Mesenchymal stem cell (in vitro differentiated cells and primary cell): ENCODE measurements around the gene POU2F3.
A peak's percentile ranks its signal among the peaks of the same experiment; 100 is the strongest.

Source experiments
- DNase-seq: peaks from one replicate; pipeline ENCODE4 v3.0.0-alpha.2; 2013
- H2AFZ ChIP-seq: one replicate; pipeline ENCODE4 v1.6.1; 2013; ENCODE audit warnings: low read depth, mild to moderate bottlenecking, control low read depth, inconsistent platforms, low read length, moderate library complexity
- H2AK5ac ChIP-seq: 2 replicates; pipeline ENCODE4 v1.6.1; 2013; ENCODE audit warnings: low read length, moderate library complexity, mild to moderate bottlenecking, inconsistent platforms; ENCODE audit not compliant: severe bottlenecking
- H2BK120ac ChIP-seq: one replicate; pipeline ENCODE4 v1.6.1; 2013; ENCODE audit warnings: low read depth, mild to moderate bottlenecking, inconsistent platforms, low read length, moderate library complexity
- H2BK12ac ChIP-seq, 2 experiments: one replicate each; pipeline ENCODE4 v1.6.1; 2013; ENCODE audit warnings: inconsistent platforms in 2 of 2, low read length in 2 of 2, mild to moderate bottlenecking in 2 of 2, moderate library complexity in 2 of 2, control low read depth in 1 of 2
- H2BK15ac ChIP-seq: one replicate; pipeline ENCODE4 v1.6.1; 2013; ENCODE audit warnings: mild to moderate bottlenecking, low read depth, inconsistent platforms; ENCODE audit not compliant: poor library complexity, severe bottlenecking
- H2BK5ac ChIP-seq: 2 replicates; pipeline ENCODE4 v1.6.1; 2013; ENCODE audit warnings: low read depth, mild to moderate bottlenecking, low read length, control low read depth, inconsistent platforms; ENCODE audit not compliant: poor library complexity, severe bottlenecking
- H3K14ac ChIP-seq, 2 experiments: one replicate each; pipeline ENCODE4 v1.6.1; 2013; ENCODE audit warnings: inconsistent platforms in 2 of 2, low read length in 2 of 2, control low read depth in 1 of 2, mild to moderate bottlenecking in 1 of 2, moderate library complexity in 1 of 2
- H3K18ac ChIP-seq, 2 experiments: one replicate each; pipeline ENCODE4 v1.6.1; 2013; ENCODE audit warnings: inconsistent platforms in 2 of 2, low read length in 2 of 2, control low read depth in 1 of 2, low read depth in 1 of 2, mild to moderate bottlenecking in 1 of 2
- H3K23ac ChIP-seq, 2 experiments: one replicate each; pipeline ENCODE4 v1.6.1; 2013; ENCODE audit warnings: inconsistent platforms in 2 of 2, low read length in 2 of 2, mild to moderate bottlenecking in 2 of 2, moderate library complexity in 2 of 2, control low read depth in 1 of 2
- H3K27ac ChIP-seq: 2 replicates; pipeline ENCODE4 v1.5.1; 2013; ENCODE audit warnings: mild to moderate bottlenecking, moderate library complexity, low read length, control low read depth, inconsistent platforms; ENCODE audit not compliant: poor library complexity, severe bottlenecking
- H3K27me3 ChIP-seq, 2 experiments: 2 replicates each; pipeline versions ENCODE4 v1.6.1 to v1.7.0; 2013; ENCODE audit warnings: low read length in 2 of 2, mild to moderate bottlenecking in 2 of 2, moderate library complexity in 2 of 2, control low read depth in 1 of 2, inconsistent platforms in 1 of 2; ENCODE audit not compliant: control insufficient read depth in 1 of 2, insufficient read depth in 1 of 2
- H3K36me3 ChIP-seq, 2 experiments: 2 replicates each; pipeline versions ENCODE4 v1.6.1 to v1.7.0; 2013; ENCODE audit warnings: low read length in 2 of 2, control low read depth in 1 of 2, inconsistent platforms in 1 of 2, low read depth in 1 of 2, mild to moderate bottlenecking in 1 of 2; ENCODE audit not compliant: insufficient read depth in 2 of 2, control insufficient read depth in 1 of 2
- H3K4ac ChIP-seq, 2 experiments: one replicate each; pipeline ENCODE4 v1.6.1; 2013; ENCODE audit warnings: inconsistent platforms in 2 of 2, low read length in 2 of 2, mild to moderate bottlenecking in 2 of 2, moderate library complexity in 2 of 2, control low read depth in 1 of 2, low read depth in 1 of 2
- H3K4me1 ChIP-seq: 2 replicates; pipeline ENCODE4 v1.6.1; 2013; ENCODE audit warnings: low read depth, low read length, control low read depth; ENCODE audit not compliant: control insufficient read depth, insufficient read depth
- H3K4me2 ChIP-seq: 2 replicates; pipeline ENCODE4 v1.6.1; 2013; ENCODE audit warnings: low read length, mild to moderate bottlenecking, inconsistent platforms; ENCODE audit not compliant: poor library complexity, severe bottlenecking
- H3K4me3 ChIP-seq, 2 experiments: 2 replicates each; pipeline versions ENCODE4 v1.5.1 to v1.7.0; 2013; ENCODE audit warnings: low read length in 2 of 2, mild to moderate bottlenecking in 2 of 2, control low read depth in 1 of 2, low read depth in 1 of 2; ENCODE audit not compliant: insufficient read depth in 1 of 2
- H3K79me1 ChIP-seq: replicated peaks from 2 replicates; pipeline ENCODE4 v1.6.1; 2013; ENCODE audit warnings: mild to moderate bottlenecking, control low read depth, low read length, inconsistent platforms; ENCODE audit not compliant: poor library complexity, severe bottlenecking
- H3K9ac ChIP-seq: 2 replicates; pipeline ENCODE4 v1.7.0; 2013; ENCODE audit warnings: mild to moderate bottlenecking, low read length, moderate library complexity
- H3K9me3 ChIP-seq: 2 replicates; pipeline ENCODE4 v1.7.0; 2013; ENCODE audit warnings: mild to moderate bottlenecking, low read length; ENCODE audit not compliant: control insufficient read depth
- H4K8ac ChIP-seq: one replicate; pipeline ENCODE4 v1.6.1; 2013; ENCODE audit warnings: inconsistent platforms, mild to moderate bottlenecking, low read length, moderate library complexity
- H4K91ac ChIP-seq: one replicate; pipeline ENCODE4 v1.6.1; 2013; ENCODE audit warnings: mild to moderate bottlenecking, low read length, inconsistent platforms
- WGBS: methylation state at CpG from one replicate; pipeline ENCODE4 v1.1.7; 2013; ENCODE audit warnings: mixed read lengths; 5-methylcytosine and 5-hydroxymethylcytosine counted together

Gene POU2F3

GRCh38 chr11:120336641-120337354 is 96.9 kb downstream of the POU2F3 start:
- peak overlapping the region; percentile 94 to 97 for H3K4me3 ChIP-seq
- peak overlapping the region; percentile 36 for H2AFZ ChIP-seq
- peak overlapping the region; percentile 77 for H3K4ac ChIP-seq
- peak overlapping the region; percentile 62 for H3K4me2 ChIP-seq
- peak overlapping the region; percentile 95 for H3K9ac ChIP-seq
- H2AK5ac ChIP-seq: no peak overlapping the region
- H4K8ac ChIP-seq: no peak overlapping the region
- under 1% methylated on average over 45 of the region's 56 CpGs for WGBS
- peak overlapping the region; percentile 99 for H2BK5ac ChIP-seq
- H3K27me3 ChIP-seq: no peaks in the 10 kb centered on the region
- H2BK12ac ChIP-seq: peak overlapping the region in 1 of 2 experiments; percentile 29
- H3K36me3 ChIP-seq: no peaks in the 10 kb centered on the region
- H4K91ac ChIP-seq: peak overlapping the region; percentile 84
- peak overlapping the region; percentile 58 to 68 for H3K14ac ChIP-seq
- H2BK15ac ChIP-seq: peak overlapping the region; percentile 96
- peak overlapping the region in 1 of 2 experiments; percentile 46 for H3K23ac ChIP-seq
- peak; percentile 56 for DNase-seq
- H3K9me3 ChIP-seq: no peaks in the 10 kb centered on the region
- peaks cover 6% of the 10 kb centered on the region for H3K79me1 ChIP-seq
- peak overlapping the region; percentile 88 for H3K27ac ChIP-seq
- H3K4me1 ChIP-seq: peaks cover 5% of the 10 kb centered on the region
- H2BK120ac ChIP-seq: peak overlapping the region; percentile 96
- peak overlapping the region; percentile 88 to 92 for H3K18ac ChIP-seq

- peak overlapping the region; percentile 88 for H3K27ac ChIP-seq
- peak; percentile 61 for DNase-seq
- H3K4ac ChIP-seq: peak overlapping the region in 1 of 2 experiments; percentile 77
- H2AFZ ChIP-seq: no peak overlapping the region
- peak overlapping the region; percentile 94 to 97 for H3K4me3 ChIP-seq
- H3K18ac ChIP-seq: peak overlapping the region; percentile 69 to 88
- H3K79me1 ChIP-seq: peaks cover 6% of the 10 kb centered on the region
- H3K14ac ChIP-seq: peak overlapping the region in 1 of 2 experiments; percentile 68
- no peak overlapping the region for H4K8ac ChIP-seq
- H4K91ac ChIP-seq: no peak overlapping the region
- H3K9me3 ChIP-seq: no peaks in the 10 kb centered on the region
- no peak overlapping the region for H2BK120ac ChIP-seq
- H2BK12ac ChIP-seq: no peak overlapping the region
- peak overlapping the region; percentile 62 for H3K4me2 ChIP-seq
- no peaks in the 10 kb centered on the region for H3K27me3 ChIP-seq
- peak overlapping the region in 1 of 2 experiments; percentile 46 for H3K23ac ChIP-seq
- H2BK15ac ChIP-seq: peak overlapping the region; percentile 16
- 12% methylated on average over 15 of the region's 18 CpGs for WGBS
- H3K36me3 ChIP-seq: no peaks in the 10 kb centered on the region
- H3K4me1 ChIP-seq: peaks cover 3% of the 10 kb centered on the region
- H2AK5ac ChIP-seq: no peak overlapping the region
- H2BK5ac ChIP-seq: peak overlapping the region; percentile 54
- H3K9ac ChIP-seq: peak overlapping the region; percentile 95
Observed at GRCh38 chr11:120337355-120338106, 97.6 kb downstream of the POU2F3 start.

GRCh38 chr11:120338107-120338933 is 98.4 kb downstream of the POU2F3 start:
- Histone ChIP-seq H4K8ac (no peak overlapping the region), H2BK12ac (no peak overlapping the region), H3K4ac (no peak overlapping the region), H3K27ac (peak overlapping the region; percentile 88), H2AK5ac (no peak overlapping the region), H3K4me2 (peak overlapping the region; percentile 77), H3K79me1 (peaks cover 3% of the 10 kb centered on the region), H3K14ac (no peak overlapping the region), H3K4me3 (peak overlapping the region; percentile 28 to 97), H2BK120ac (no peak overlapping the region), H2BK5ac (no peak overlapping the region), H3K27me3 (no peaks in the 10 kb centered on the region), H3K18ac (no peak overlapping the region), H3K9ac (peak overlapping the region; percentile 95), H2BK15ac (no peak overlapping the region), H2AFZ (no peak overlapping the region), H3K4me1 (peaks cover 3% of the 10 kb centered on the region), H3K9me3 (no peaks in the 10 kb centered on the region), H3K23ac (no peak overlapping the region), H3K36me3 (no peaks in the 10 kb centered on the region), H4K91ac (no peak overlapping the region)
- peak; percentile 52 for DNase-seq
- WGBS: 49% methylated on average over 4 of the region's 7 CpGs
